Neural progenitor cell (in vitro differentiated cells): ENCODE results near the gene HDLBP. TPM values are rescaled to one million over a fixed set of nuclear protein-coding genes. Genes with fewer than 3 reads are reported as not detected.

ENCODE experiments used
- DNase-seq: peaks from one replicate; pipeline ENCODE4 v3.0.0-alpha.2; 2016; ENCODE audit warnings: low spot score
- H2AFZ ChIP-seq: fragments of 200-600 bp; sonication (generic); replicated peaks from 2 replicates; pipeline ENCODE4 v1.6.1; 2016; ENCODE audit warnings: antibody characterized with exemption
- H3F3A ChIP-seq: fragments of 200-600 bp; sonication (generic); 2 replicates; pipeline ENCODE4 v1.6.1; 2016; ENCODE audit warnings: antibody characterized with exemption, low read depth
- H3K27ac ChIP-seq: fragments of 200-600 bp; sonication (generic); 2 replicates; pipeline ENCODE4 v1.5.1; 2016; ENCODE audit warnings: mild to moderate bottlenecking
- H3K27me3 ChIP-seq: fragments of 200-600 bp; sonication (generic); 2 replicates; pipeline ENCODE4 v1.6.1; 2016; ENCODE audit warnings: mild to moderate bottlenecking, moderate library complexity
- H3K36me3 ChIP-seq: fragments of 200-600 bp; sonication (generic); 2 replicates; pipeline ENCODE4 v1.5.1; 2016
- H3K4me1 ChIP-seq: fragments of 200-600 bp; sonication (generic); 2 replicates; pipeline ENCODE4 v1.6.1; 2016; ENCODE audit warnings: mixed run types
- H3K4me2 ChIP-seq: fragments of 200-600 bp; sonication (generic); 2 replicates; pipeline ENCODE4 v1.6.1; 2016
- H3K4me3 ChIP-seq: fragments of 200-600 bp; sonication (generic); 2 replicates; pipeline ENCODE4 v1.5.1; 2016
- H3K79me2 ChIP-seq: fragments of 200-600 bp; sonication (generic); 2 replicates; pipeline ENCODE4 v1.6.1; 2016; ENCODE audit warnings: low read depth
- H3K9ac ChIP-seq: fragments of 200-600 bp; sonication (generic); 2 replicates; pipeline ENCODE4 v1.6.1; 2016
- H3K9me3 ChIP-seq: fragments of 200-600 bp; sonication (generic); 2 replicates; pipeline ENCODE4 v1.5.1; 2016; ENCODE audit warnings: low read depth
- H4K20me1 ChIP-seq: fragments of 200-600 bp; sonication (generic); 2 replicates; pipeline ENCODE4 v1.6.1; 2016; ENCODE audit warnings: low read depth
- H3K27ac Mint-ChIP-seq: 3 replicates; pipeline ENCODE4 v1.8.0; 2021; ENCODE audit warnings: mixed read lengths
- H3K27me3 Mint-ChIP-seq: 2 replicates; pipeline ENCODE4 v1.8.0; 2022; ENCODE audit warnings: low read depth, mild to moderate bottlenecking, inconsistent platforms, moderate library complexity, mixed read lengths; ENCODE audit not compliant: insufficient read depth
- H3K36me3 Mint-ChIP-seq: 3 replicates; pipeline ENCODE4 v1.8.0; 2021; ENCODE audit warnings: mixed read lengths
- H3K4me1 Mint-ChIP-seq: 3 replicates; pipeline ENCODE4 v1.8.0; 2021; ENCODE audit warnings: mixed read lengths
- H3K4me3 Mint-ChIP-seq: 3 replicates; pipeline ENCODE4 v1.8.0; 2021; ENCODE audit warnings: mild to moderate bottlenecking, moderate library complexity, mixed read lengths
- H3K9me3 Mint-ChIP-seq: 3 replicates; pipeline ENCODE4 v1.8.0; 2020; ENCODE audit warnings: mixed read lengths
- EZH2 ChIP-seq: fragments of 200-600 bp; sonication (generic); IDR thresholded peaks from 2 replicates; pipeline ENCODE4 v1.6.1; 2017; ENCODE audit warnings: antibody characterized with exemption, mild to moderate bottlenecking, moderate library complexity
- EZH2phosphoT487 ChIP-seq: fragments of 200-600 bp; sonication (generic); IDR thresholded peaks from 2 replicates; pipeline ENCODE4 v1.6.1; 2017; ENCODE audit warnings: antibody characterized with exemption
- total RNA-seq: library from RNA; depleted of rRNA; stranded (reverse); fragments of >200 nt; gene quantifications from 2 replicates; pipeline ENCODE4 v1.2.3, GENCODE V29; 2015; ENCODE audit warnings: low replicate concordance
- TF ChIP-seq, protein P1 (sequence below): fragments of 200-600 bp; sonication (generic); IDR thresholded peaks from 2 replicates; pipeline ENCODE4 v1.5.1; 2017; ENCODE audit warnings: antibody characterized with exemption, mild to moderate bottlenecking

The HDLBP gene
- total RNA-seq, 1 donor from 2014 or later, result 251 TPM

GRCh38 chr2:241255542-241256167 lies 59.8 kb downstream of the HDLBP start:
- H3F3A ChIP-seq, result no peaks in the 10 kb centered on the region
- H3K4me1 ChIP-seq, result no peaks in the 10 kb centered on the region
- H4K20me1 ChIP-seq, result peaks cover 4% of the 10 kb centered on the region
- no peaks in the 10 kb centered on the region for H3K9me3 Mint-ChIP-seq
- no peak overlapping the region for H3K4me2 ChIP-seq
- no peaks in the 10 kb centered on the region for H3K4me1 Mint-ChIP-seq
- H3K27me3 ChIP-seq, result no peaks in the 10 kb centered on the region
- DNase-seq, result no peak
- peaks cover 38% of the 10 kb centered on the region for H3K36me3 Mint-ChIP-seq
- no peak overlapping the region for H2AFZ ChIP-seq
- H3K9me3 ChIP-seq, result no peaks in the 10 kb centered on the region
- H3K27me3 Mint-ChIP-seq, result peaks cover 4% of the 10 kb centered on the region
- TF ChIP-seq EZH2, result no peak
- no peak for TF ChIP-seq EZH2phosphoT487
- TF ChIP-seq, protein P1, sequence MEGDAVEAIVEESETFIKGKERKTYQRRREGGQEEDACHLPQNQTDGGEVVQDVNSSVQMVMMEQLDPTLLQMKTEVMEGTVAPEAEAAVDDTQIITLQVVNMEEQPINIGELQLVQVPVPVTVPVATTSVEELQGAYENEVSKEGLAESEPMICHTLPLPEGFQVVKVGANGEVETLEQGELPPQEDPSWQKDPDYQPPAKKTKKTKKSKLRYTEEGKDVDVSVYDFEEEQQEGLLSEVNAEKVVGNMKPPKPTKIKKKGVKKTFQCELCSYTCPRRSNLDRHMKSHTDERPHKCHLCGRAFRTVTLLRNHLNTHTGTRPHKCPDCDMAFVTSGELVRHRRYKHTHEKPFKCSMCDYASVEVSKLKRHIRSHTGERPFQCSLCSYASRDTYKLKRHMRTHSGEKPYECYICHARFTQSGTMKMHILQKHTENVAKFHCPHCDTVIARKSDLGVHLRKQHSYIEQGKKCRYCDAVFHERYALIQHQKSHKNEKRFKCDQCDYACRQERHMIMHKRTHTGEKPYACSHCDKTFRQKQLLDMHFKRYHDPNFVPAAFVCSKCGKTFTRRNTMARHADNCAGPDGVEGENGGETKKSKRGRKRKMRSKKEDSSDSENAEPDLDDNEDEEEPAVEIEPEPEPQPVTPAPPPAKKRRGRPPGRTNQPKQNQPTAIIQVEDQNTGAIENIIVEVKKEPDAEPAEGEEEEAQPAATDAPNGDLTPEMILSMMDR, result no peak
- H3K27ac ChIP-seq, result no peak overlapping the region
- no peak overlapping the region for H3K4me3 ChIP-seq
- peaks cover 4% of the 10 kb centered on the region for H3K79me2 ChIP-seq
- peaks cover 2% of the 10 kb centered on the region for H3K36me3 ChIP-seq
- H3K27ac Mint-ChIP-seq, result no peak overlapping the region
- H3K4me3 Mint-ChIP-seq, result no peak overlapping the region
- H3K9ac ChIP-seq, result no peak overlapping the region

GRCh38 chr2:241254904-241255351 lies 60.5 kb downstream of the HDLBP start:
- Mint-ChIP-seq H3K4me3 (no peak overlapping the region), H3K9me3 (no peaks in the 10 kb centered on the region), H3K4me1 (no peaks in the 10 kb centered on the region), H3K36me3 (peaks cover 37% of the 10 kb centered on the region), H3K27ac (no peak overlapping the region), H3K27me3 (peaks cover 4% of the 10 kb centered on the region)
- Histone ChIP-seq H2AFZ (no peak overlapping the region), H3K36me3 (peaks cover 2% of the 10 kb centered on the region), H3F3A (no peaks in the 10 kb centered on the region), H4K20me1 (peaks cover 4% of the 10 kb centered on the region), H3K4me2 (no peak overlapping the region), H3K27ac (no peak overlapping the region), H3K4me1 (no peaks in the 10 kb centered on the region), H3K4me3 (no peak overlapping the region), H3K79me2 (peaks cover 4% of the 10 kb centered on the region), H3K27me3 (no peaks in the 10 kb centered on the region), H3K9me3 (no peaks in the 10 kb centered on the region), H3K9ac (no peak overlapping the region)
- TF ChIP-seq, protein P1, result no peak
- TF ChIP-seq EZH2, result no peak
- no peak for DNase-seq

DNA sequence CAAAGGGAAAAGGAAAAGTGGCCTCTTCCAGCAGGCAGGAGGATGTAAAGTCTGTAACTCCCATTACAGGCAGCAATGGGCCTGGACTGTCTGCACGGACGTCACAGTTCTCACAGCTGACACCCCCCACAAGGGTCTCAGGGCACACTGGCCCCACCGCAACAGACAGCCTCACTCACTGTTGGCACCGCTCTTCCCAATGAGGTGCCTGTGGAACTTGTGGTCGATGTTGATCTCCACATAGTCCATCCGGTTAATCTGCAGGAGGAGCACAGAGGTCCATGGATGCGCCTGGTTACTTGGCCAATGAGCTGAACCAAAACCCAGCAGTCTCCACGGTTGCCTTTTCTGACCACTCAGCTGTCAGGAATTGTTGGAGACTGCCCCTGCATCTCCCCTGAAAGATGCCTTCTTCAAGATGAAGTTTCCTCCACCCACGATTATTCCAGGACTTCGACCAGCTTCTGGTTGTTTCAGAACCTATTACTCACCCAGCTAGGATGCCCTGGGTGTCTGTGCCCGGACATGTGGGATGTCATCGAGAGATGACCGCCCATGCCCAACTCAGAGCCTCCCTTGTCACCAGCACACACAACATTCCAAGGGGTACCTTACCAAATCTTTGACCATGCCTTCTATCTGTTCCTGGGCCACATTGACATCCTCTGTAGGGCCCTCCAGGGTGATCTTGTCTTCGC lies 62.5 kb downstream of the HDLBP start:
- no peaks in the 10 kb centered on the region for H3K9me3 Mint-ChIP-seq
- Histone ChIP-seq H3K4me1 (no peaks in the 10 kb centered on the region), H2AFZ (no peak overlapping the region), H3K79me2 (peaks cover 4% of the 10 kb centered on the region), H3K36me3 (peaks cover 2% of the 10 kb centered on the region), H3F3A (no peaks in the 10 kb centered on the region), H3K9me3 (no peaks in the 10 kb centered on the region), H3K27ac (no peak overlapping the region), H3K27me3 (no peaks in the 10 kb centered on the region), H3K9ac (no peak overlapping the region), H3K4me3 (no peak overlapping the region), H3K4me2 (no peak overlapping the region), H4K20me1 (peaks cover 4% of the 10 kb centered on the region)
- H3K4me1 Mint-ChIP-seq, result no peaks in the 10 kb centered on the region
- no peak overlapping the region for H3K27ac Mint-ChIP-seq
- no peak overlapping the region for H3K4me3 Mint-ChIP-seq
- DNase-seq, result no peak
- H3K36me3 Mint-ChIP-seq, result peaks cover 52% of the 10 kb centered on the region
- TF ChIP-seq EZH2phosphoT487 (no peak), EZH2 (no peak)
- TF ChIP-seq, protein P1, result no peak
- H3K27me3 Mint-ChIP-seq, result peaks cover 4% of the 10 kb centered on the region
